PC-3 (cell line): Measurements from ENCODE around the gene SOS1.

ENCODE experiments used
- CTCF ChIP-seq: fragments of 300-600 bp; sonication (generic); conservative IDR thresholded peaks from 2 replicates; pipeline ENCODE4 v1.5.1; 2017; ENCODE audit warnings: antibody characterized with exemption, low read depth, mild to moderate bottlenecking, low read length
- EZH2 ChIP-seq: fragments of 300-600 bp; sonication (generic); IDR thresholded peaks from one replicate; pipeline ENCODE4 v1.6.1; 2017; ENCODE audit warnings: antibody characterized with exemption, mild to moderate bottlenecking, low read length; ENCODE audit not compliant: unreplicated experiment
- EZH2phosphoT487 ChIP-seq: fragments of 300-600 bp; sonication (generic); IDR thresholded peaks from 2 replicates; pipeline ENCODE4 v1.6.1; 2018; ENCODE audit warnings: mild to moderate bottlenecking, antibody characterized with exemption, low read length, borderline replicate concordance

GRCh38 chr2:39121523-39122063, 742 bp upstream of the SOS1 start:
- TF ChIP-seq CTCF (no peak), EZH2 (no peak), EZH2phosphoT487 (no peak)
